Neural crest cell (in vitro differentiated cells): Measurements from ENCODE around the gene TNS3. TPM values are rescaled to one million over a fixed set of nuclear protein-coding genes. Genes with fewer than 3 reads are reported as not detected.
"Not testable (repeated sequence)": the region's sequence is repeated elsewhere in the genome, so short reads cannot be mapped to it uniquely, and the experiment has no call there.

Source experiments
- DNase-seq: peaks from one replicate; pipeline ENCODE4 v3.0.0; 2021; ENCODE audit warnings: low read depth, mixed read lengths, low spot score
- H3K27ac Mint-ChIP-seq: one replicate; pipeline ENCODE4 v1.8.0; 2021; ENCODE audit warnings: mild to moderate bottlenecking, mixed read lengths; ENCODE audit not compliant: unreplicated experiment
- H3K27me3 Mint-ChIP-seq: 2 replicates; pipeline ENCODE4 v1.8.0; 2021; ENCODE audit warnings: low read depth, mild to moderate bottlenecking, mixed read lengths
- H3K36me3 Mint-ChIP-seq: 2 replicates; pipeline ENCODE4 v1.8.0; 2021; ENCODE audit warnings: low read depth, mild to moderate bottlenecking, mixed read lengths
- H3K4me1 Mint-ChIP-seq: 2 replicates; pipeline ENCODE4 v1.8.0; 2021; ENCODE audit warnings: mixed read lengths
- H3K4me3 Mint-ChIP-seq: one replicate; pipeline ENCODE4 v1.8.0; 2021; ENCODE audit warnings: mild to moderate bottlenecking, mixed read lengths
- H3K9me3 Mint-ChIP-seq: 2 replicates; pipeline ENCODE4 v1.8.0; 2021; ENCODE audit warnings: mixed read lengths
- CTCF ChIP-seq: fragments of 200-600 bp; sonication (generic); conservative IDR thresholded peaks from 2 replicates; pipeline ENCODE4 v1.5.0; 2021; ENCODE audit warnings: antibody characterized with exemption, mild to moderate bottlenecking
- total RNA-seq: library from RNA; stranded (reverse); gene quantifications from 2 replicates; pipeline ENCODE4 v1.2.1, GENCODE V29; 2021

TNS3 gene
- total RNA-seq, 1 donor from 2014 or later = 26.4 TPM

- Mint-ChIP-seq H3K36me3 (peaks cover 4% of the 10 kb centered on the region), H3K27me3 (no peaks in the 10 kb centered on the region), H3K27ac (no peak overlapping the region), H3K4me3 (no peak overlapping the region), H3K9me3 (peaks cover 5% of the 10 kb centered on the region), H3K4me1 (peaks cover 34% of the 10 kb centered on the region)
- no peak for TF ChIP-seq CTCF
- no peak for DNase-seq
Measured at GRCh38 chr7:47471358-47471703, 110.6 kb downstream of the TNS3 start.

- H3K36me3 Mint-ChIP-seq = peaks cover 2% of the 10 kb centered on the region
- no peak for TF ChIP-seq CTCF
- H3K4me1 Mint-ChIP-seq = peaks cover 28% of the 10 kb centered on the region
Measured at GRCh38 chr7:47470567-47471357, 111.1 kb downstream of the TNS3 start.

GRCh38 chr7:47469846-47470245 is 112.1 kb downstream of the TNS3 start:
- DNase-seq, H3K9me3 Mint-ChIP-seq, H3K27me3 Mint-ChIP-seq, H3K4me3 Mint-ChIP-seq, H3K36me3 Mint-ChIP-seq, H3K27ac Mint-ChIP-seq: not testable (repeated sequence)
- peaks cover 25% of the 10 kb centered on the region for H3K4me1 Mint-ChIP-seq

More at GRCh38 chr7:47470567-47471357, 111.1 kb downstream of the TNS3 start:
- Mint-ChIP-seq H3K27ac (peak overlapping the region; percentile 37), H3K27me3 (no peaks in the 10 kb centered on the region), H3K9me3 (peaks cover 5% of the 10 kb centered on the region), H3K4me3 (no peak overlapping the region)
- no peak for DNase-seq

GRCh38 chr7:47466832-47467231 is 115.1 kb downstream of the TNS3 start:
- H3K27ac Mint-ChIP-seq = peak overlapping the region; percentile 92
- peaks cover 21% of the 10 kb centered on the region for H3K4me1 Mint-ChIP-seq
- H3K9me3 Mint-ChIP-seq = peaks cover 5% of the 10 kb centered on the region
- H3K27me3 Mint-ChIP-seq = no peaks in the 10 kb centered on the region
- no peak overlapping the region for H3K4me3 Mint-ChIP-seq
- H3K36me3 Mint-ChIP-seq = no peaks in the 10 kb centered on the region
- no peak for DNase-seq
- TF ChIP-seq CTCF = no peak

- Mint-ChIP-seq H3K4me1 (peaks cover 4% of the 10 kb centered on the region), H3K27me3 (no peaks in the 10 kb centered on the region), H3K9me3 (peaks cover 5% of the 10 kb centered on the region), H3K27ac (peak overlapping the region; percentile 64), H3K4me3 (no peak overlapping the region), H3K36me3 (no peaks in the 10 kb centered on the region)
- TF ChIP-seq CTCF = no peak
- DNase-seq = no peak
Measured at GRCh38 chr7:47465191-47465590, 116.7 kb downstream of the TNS3 start.

GRCh38 chr7:47464266-47464665 is 117.6 kb downstream of the TNS3 start:
- Mint-ChIP-seq H3K27ac (no peak overlapping the region), H3K36me3 (no peaks in the 10 kb centered on the region), H3K9me3 (peaks cover 3% of the 10 kb centered on the region), H3K27me3 (no peaks in the 10 kb centered on the region), H3K4me1 (no peaks in the 10 kb centered on the region), H3K4me3 (no peak overlapping the region)
- no peak for DNase-seq
- TF ChIP-seq CTCF = no peak
